HepG2 (cell line): ENCODE results near the gene AUTS2.

ENCODE experiments used
- ARHGAP35 ChIP-seq: sonication (generic); formaldehyde crosslinking; IDR thresholded peaks from 2 replicates; pipeline ENCODE4 v1.9.0; 2022; ENCODE audit warnings: mild to moderate bottlenecking, inconsistent platforms, moderate library complexity, missing genetic modification reagents, borderline replicate concordance
- CTCF ChIP-seq: sonication (generic); formaldehyde crosslinking; IDR thresholded peaks from 2 replicates; pipeline ENCODE4 v1.5.0; 2020; ENCODE audit warnings: mild to moderate bottlenecking, missing genetic modification reagents, moderate library complexity
- HDAC2 ChIP-seq: sonication (generic); formaldehyde crosslinking; IDR thresholded peaks from 2 replicates; pipeline ENCODE4 v1.4.0; 2020; ENCODE audit warnings: missing genetic modification reagents
- HMGXB4 ChIP-seq, 2 experiments: sonication (generic) in 1 of 2; formaldehyde crosslinking in 1 of 2; IDR thresholded peaks; 2 replicates each; pipeline versions ENCODE4 v1.4.0 to v1.6.1; 2018 to 2020; ENCODE audit warnings: missing genetic modification reagents in 2 of 2, borderline replicate concordance in 1 of 2, low read depth in 1 of 2, mild to moderate bottlenecking in 1 of 2, missing biosample characterization in 1 of 2
- POLR2A ChIP-seq, 2 experiments: IDR thresholded peaks; 2 replicates each; pipeline ENCODE4 v1.6.1; 2011; ENCODE audit warnings: low read depth in 2 of 2, low read length in 2 of 2, mild to moderate bottlenecking in 1 of 2, moderate library complexity in 1 of 2; ENCODE audit not compliant: insufficient read depth in 1 of 2
- POLR2AphosphoS5 ChIP-seq: IDR thresholded peaks from 2 replicates; pipeline ENCODE4 v1.6.1; 2012; ENCODE audit warnings: low read depth, low read length
- SETDB1 ChIP-seq: sonication (generic); formaldehyde crosslinking; IDR thresholded peaks from 2 replicates; pipeline ENCODE4 v1.5.1; 2020; ENCODE audit warnings: missing genetic modification reagents, mild to moderate bottlenecking, borderline replicate concordance
- SMC3 ChIP-seq: IDR thresholded peaks from 2 replicates; pipeline ENCODE4 v1.6.1; 2011; ENCODE audit warnings: low read length, improper control_type of control experiment
- ZFX ChIP-seq: sonication (generic); formaldehyde crosslinking; IDR thresholded peaks from 2 replicates; pipeline ENCODE4 v1.4.0; 2020; ENCODE audit warnings: mild to moderate bottlenecking, low read depth, missing genetic modification reagents, moderate library complexity
- ZNF563 ChIP-seq: sonication (generic); formaldehyde crosslinking; IDR thresholded peaks from 2 replicates; pipeline ENCODE4 v1.8.0; 2022; ENCODE audit warnings: mild to moderate bottlenecking, moderate library complexity, missing genetic modification reagents

GRCh38 chr7:69768986-69769595 lies 170.8 kb downstream of the AUTS2 start:
- TF ChIP-seq HDAC2 (CRISPR knock-in tag): no peak
- no peak for TF ChIP-seq CTCF (CRISPR knock-in tag)
- TF ChIP-seq SETDB1 (CRISPR knock-in tag): no peak
- TF ChIP-seq SMC3: no peak
- no peak for TF ChIP-seq HMGXB4 (CRISPR knock-in tag; IDR thresholded peaks at IDR 0.05; ENCODE audit: borderline replicate concordance in 1 of 2, low read depth in 1 of 2)
- no peak for TF ChIP-seq ARHGAP35 (CRISPR knock-in tag)
- TF ChIP-seq ZFX (CRISPR knock-in tag): no peak
- TF ChIP-seq POLR2A (IDR thresholded peaks at IDR 0.05; ENCODE audit: insufficient read depth in 1 of 2, low read depth in 2 of 2, low read length in 2 of 2): no peak
- TF ChIP-seq POLR2AphosphoS5: no peak
- no peak for TF ChIP-seq ZNF563
